IPS DF 6.9 (cell line): ENCODE data around the gene TJP2.

ENCODE experiments used
- DNase-seq: peaks from one replicate; pipeline ENCODE4 v3.0.0-alpha.2; 2013; ENCODE audit warnings: low read depth, low spot score
- H3K27ac ChIP-seq: one replicate; pipeline ENCODE4 v1.5.1; 2013; ENCODE audit warnings: low read length, control low read depth
- H3K27me3 ChIP-seq: 2 replicates; pipeline ENCODE4 v1.6.1; 2013; ENCODE audit warnings: mild to moderate bottlenecking, low read length; ENCODE audit not compliant: control insufficient read depth, insufficient read depth
- H3K36me3 ChIP-seq: 2 replicates; pipeline ENCODE4 v1.6.1; 2013; ENCODE audit warnings: low read length; ENCODE audit not compliant: control insufficient read depth, insufficient read depth
- H3K4me1 ChIP-seq: 2 replicates; pipeline ENCODE4 v1.6.1; 2013; ENCODE audit warnings: low read length; ENCODE audit not compliant: control insufficient read depth, insufficient read depth
- H3K4me3 ChIP-seq: 2 replicates; pipeline ENCODE4 v1.5.1; 2013; ENCODE audit warnings: mild to moderate bottlenecking, low read length
- H3K9me3 ChIP-seq: 2 replicates; pipeline ENCODE4 v1.6.1; 2013; ENCODE audit warnings: low read length, inconsistent platforms; ENCODE audit not compliant: control insufficient read depth, insufficient read depth
- WGBS: extraction: QIAGEN DNeasy Blood & Tissue Kit; methylation state at CpG from one replicate; pipeline ENCODE4 v1.1.7; 2013; ENCODE audit warnings: mixed read lengths, missing lambda C conversion rate; ENCODE audit not compliant: insufficient read length, insufficient coverage; 5-methylcytosine and 5-hydroxymethylcytosine counted together

TJP2 gene

DNA sequence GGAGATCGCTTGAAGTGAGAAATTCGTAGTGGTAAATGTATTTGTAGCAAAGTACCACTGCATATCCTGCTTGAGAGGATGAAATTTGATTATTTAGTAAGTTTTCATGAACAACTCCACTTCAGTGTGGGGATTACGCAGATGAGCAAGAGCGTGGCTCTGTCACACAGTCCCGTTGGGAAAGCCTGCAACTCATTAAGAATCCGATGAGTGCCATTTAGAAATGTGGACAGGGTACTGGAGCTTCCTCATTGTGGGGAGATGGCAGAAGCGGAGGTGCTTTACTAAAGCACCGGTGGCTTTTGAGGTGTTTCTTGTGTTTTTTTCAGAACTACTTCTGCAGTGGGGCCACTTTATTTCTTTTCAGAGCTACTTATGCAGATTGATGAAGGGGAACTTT, 1.4 kb downstream of the TJP2 start:
- Histone ChIP-seq H3K4me3 (no peak overlapping the region), H3K36me3 (no peaks in the 10 kb centered on the region; the same call in 1 of the 2 replicates), H3K27ac (no peak overlapping the region), H3K4me1 (peaks cover 3% of the 10 kb centered on the region; the same call in 1 of the 2 replicates), H3K9me3 (no peaks in the 10 kb centered on the region), H3K27me3 (no peaks in the 10 kb centered on the region)
- DNase-seq: no peak
- no CpG with 5 or more reads among the region's 8 CpGs for WGBS

DNA sequence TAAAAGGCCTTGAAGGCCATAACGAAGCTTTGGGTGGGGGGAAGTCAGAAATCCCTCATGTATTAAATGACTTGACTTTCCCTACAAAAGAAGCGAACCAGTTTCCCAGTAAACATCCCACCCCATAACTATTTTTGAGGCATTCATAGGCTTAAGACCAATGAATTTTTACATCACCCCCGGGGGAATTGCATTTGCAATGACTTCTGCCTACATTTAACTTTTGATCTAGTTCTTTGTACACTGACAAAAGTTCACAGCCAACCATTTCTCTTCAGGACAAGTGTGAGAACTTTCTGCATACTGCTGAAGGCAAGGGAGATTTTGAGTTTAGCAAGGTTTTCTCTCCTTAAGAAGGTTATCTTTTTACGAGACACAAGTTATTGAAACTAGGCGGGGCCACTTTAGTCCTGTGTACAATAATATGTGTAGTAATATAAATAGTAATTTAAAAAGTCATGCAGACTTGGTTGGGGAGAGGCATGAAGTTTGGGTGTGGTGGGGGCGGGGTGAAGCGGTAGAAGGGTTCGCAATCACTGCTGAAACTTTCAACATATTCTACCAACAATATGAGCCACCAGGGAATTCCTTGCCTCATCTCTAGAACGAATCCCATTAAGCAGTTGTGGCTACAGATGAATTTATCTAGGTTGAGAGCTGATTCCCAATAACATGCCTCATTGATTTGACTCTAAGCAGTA, 2.5 kb downstream of the TJP2 start:
- DNase-seq: no peak
- 100% methylated on average over 1 of the region's 9 CpGs for WGBS
- H3K27ac ChIP-seq: no peak overlapping the region
- H3K36me3 ChIP-seq: no peaks in the 10 kb centered on the region; the same call in 1 of the 2 replicates
- no peaks in the 10 kb centered on the region for H3K9me3 ChIP-seq
- H3K27me3 ChIP-seq: no peaks in the 10 kb centered on the region
- H3K4me1 ChIP-seq: 0 out of 2 replicates have a peak, but pooled peaks cover 3% of the 10 kb centered on the region
- no peak overlapping the region for H3K4me3 ChIP-seq

DNA sequence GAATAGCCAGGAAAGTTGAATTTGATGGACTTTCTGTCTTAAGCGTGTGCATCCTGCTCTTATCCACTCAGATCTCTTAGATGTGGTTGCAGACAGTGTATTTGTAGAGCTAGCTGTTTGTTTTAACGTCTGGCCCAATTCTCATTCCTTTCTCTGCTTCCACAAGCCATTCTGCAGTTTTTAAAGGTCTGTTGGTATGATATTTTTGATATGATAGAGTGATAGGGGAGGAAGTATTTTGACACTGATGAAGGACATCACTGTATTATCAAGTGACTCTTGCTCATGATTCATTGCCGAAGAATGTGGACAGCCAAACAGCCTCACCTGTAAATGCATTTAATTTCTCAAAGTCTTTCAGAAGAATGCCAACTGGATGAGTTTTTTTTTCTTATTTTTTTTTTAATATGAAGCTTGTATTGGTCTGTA, 4.5 kb downstream of the TJP2 start:
- 0 out of 2 replicates have a peak, but pooled peaks cover 3% of the 10 kb centered on the region for H3K4me1 ChIP-seq
- H3K27me3 ChIP-seq: no peaks in the 10 kb centered on the region
- no peak for DNase-seq
- H3K36me3 ChIP-seq: no peaks in the 10 kb centered on the region; the same call in 1 of the 2 replicates
- H3K9me3 ChIP-seq: no peaks in the 10 kb centered on the region
- no peak overlapping the region for H3K4me3 ChIP-seq
- H3K27ac ChIP-seq: no peak overlapping the region
- WGBS: no CpG with 5 or more reads among the region's 3 CpGs

DNA sequence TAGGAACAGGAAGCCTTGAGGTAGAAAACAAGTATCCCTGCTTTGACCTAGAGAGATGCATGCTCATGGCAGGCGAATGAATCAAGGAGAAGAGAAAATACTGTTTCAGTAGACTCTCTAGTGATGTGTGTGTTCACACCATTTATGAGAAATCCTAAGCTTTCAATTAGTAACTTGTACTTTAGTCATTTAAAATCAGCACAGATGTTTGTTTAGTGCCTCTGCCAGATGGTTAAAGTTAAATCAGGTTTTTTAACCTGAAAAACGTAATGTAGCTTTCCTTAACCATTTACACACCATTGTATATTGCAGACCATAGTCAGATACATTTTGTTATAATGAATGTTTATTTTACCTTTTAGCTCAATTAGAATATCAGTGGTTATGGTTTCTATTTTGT, 5.0 kb downstream of the TJP2 start:
- Histone ChIP-seq H3K36me3 (no peaks in the 10 kb centered on the region), H3K9me3 (no peaks in the 10 kb centered on the region), H3K4me3 (no peak overlapping the region), H3K27me3 (no peaks in the 10 kb centered on the region), H3K4me1 (0 out of 2 replicates have a peak, but pooled peaks cover 3% of the 10 kb centered on the region), H3K27ac (no peak overlapping the region)
- WGBS: no CpG with 5 or more reads among the region's 2 CpGs
- no peak for DNase-seq

DNA sequence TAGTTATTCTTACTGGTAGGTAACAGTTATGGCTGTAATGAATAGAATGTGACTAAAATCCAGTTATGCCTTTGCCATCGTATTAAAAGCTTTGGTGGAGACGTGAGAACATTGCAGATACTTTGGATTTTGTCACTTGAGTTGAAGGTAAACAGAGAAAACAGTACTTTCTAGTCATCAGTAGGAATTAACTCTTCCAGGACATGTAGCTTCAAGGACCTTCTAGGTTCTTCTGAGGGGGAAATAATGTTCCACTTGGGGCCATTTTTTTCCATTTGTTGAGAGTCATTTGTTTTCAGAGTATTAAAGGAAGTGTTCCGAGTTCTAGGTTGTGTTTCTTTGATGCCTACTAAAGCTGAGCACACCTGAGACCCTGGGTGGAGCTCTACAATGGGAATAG, 6.1 kb downstream of the TJP2 start:
- 0 out of 2 replicates have a peak, but pooled peaks cover 2% of the 10 kb centered on the region for H3K4me1 ChIP-seq
- H3K9me3 ChIP-seq: no peaks in the 10 kb centered on the region
- no peak overlapping the region for H3K27ac ChIP-seq
- DNase-seq: no peak
- H3K4me3 ChIP-seq: no peak overlapping the region
- no peaks in the 10 kb centered on the region for H3K27me3 ChIP-seq
- H3K36me3 ChIP-seq: no peaks in the 10 kb centered on the region
- WGBS: no CpG with 5 or more reads among the region's 3 CpGs

DNA sequence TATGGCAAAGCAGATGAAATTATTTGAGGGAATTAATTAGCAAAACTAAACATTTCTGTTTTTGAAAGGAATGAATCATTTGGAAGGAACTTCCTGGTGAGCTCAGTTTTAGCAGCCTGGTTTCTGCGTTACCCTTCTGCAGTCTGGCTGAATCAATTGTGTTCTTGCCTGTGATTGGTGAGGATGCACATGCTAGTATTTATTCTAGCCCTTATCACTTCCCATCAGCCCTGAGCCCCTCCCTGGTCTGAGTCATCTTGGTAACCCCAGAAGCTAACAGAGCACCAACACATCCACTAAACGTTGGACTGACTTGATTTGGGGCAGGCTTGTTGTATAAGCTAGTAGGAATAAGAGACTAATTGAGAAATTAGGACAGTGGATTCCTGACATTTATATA, 6.6 kb downstream of the TJP2 start:
- H3K4me1 ChIP-seq: no peaks in the 10 kb centered on the region
- H3K27me3 ChIP-seq: no peaks in the 10 kb centered on the region
- no peak for DNase-seq
- no peaks in the 10 kb centered on the region for H3K9me3 ChIP-seq
- H3K27ac ChIP-seq: no peak overlapping the region
- no peaks in the 10 kb centered on the region for H3K36me3 ChIP-seq
- WGBS: no CpG with 5 or more reads among the region's 2 CpGs
- H3K4me3 ChIP-seq: no peak overlapping the region

DNA sequence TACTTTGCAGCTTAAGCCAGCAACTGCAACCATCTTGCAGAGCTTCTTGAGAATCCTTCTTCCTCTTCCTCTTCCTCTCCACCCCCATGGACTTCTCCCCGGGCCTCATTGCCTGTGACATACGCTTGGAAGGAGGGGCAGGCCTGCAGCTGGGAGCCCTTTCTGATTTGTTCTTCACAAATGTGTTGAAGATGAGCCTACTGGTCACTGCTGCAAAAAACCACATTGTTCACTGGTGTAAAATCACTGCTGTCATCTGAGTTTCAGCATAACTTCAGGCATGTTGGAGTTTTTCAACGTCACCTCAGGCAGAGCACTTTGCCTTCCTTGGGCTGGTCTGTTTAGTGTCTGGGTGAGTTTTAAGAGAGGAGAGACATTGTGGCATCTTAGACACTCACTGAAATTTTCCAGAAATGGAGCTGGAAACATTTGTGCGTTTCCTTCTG, 7.9 kb downstream of the TJP2 start:
- H3K27ac ChIP-seq: no peak overlapping the region
- no peaks in the 10 kb centered on the region for H3K4me1 ChIP-seq

DNA sequence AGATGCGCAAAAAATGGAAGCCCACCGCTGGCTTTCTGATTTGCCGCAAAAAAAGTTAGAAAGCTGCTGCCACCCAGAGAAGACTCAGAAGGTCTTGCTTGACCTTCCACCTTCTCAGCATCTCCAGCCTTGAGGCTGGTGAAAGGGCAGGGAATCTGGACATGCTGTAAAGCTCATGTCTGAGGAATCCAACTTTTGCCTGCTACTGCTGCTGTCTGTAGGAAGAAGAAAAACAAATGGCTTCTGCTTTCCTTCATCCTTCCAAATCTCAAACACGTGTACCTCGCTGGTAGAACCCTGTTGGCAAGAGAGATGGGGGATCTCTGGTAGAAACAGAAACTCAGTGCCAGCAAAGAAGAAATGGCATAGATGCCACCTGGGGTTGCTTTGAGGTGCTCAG, 10.2 kb downstream of the TJP2 start:
- DNase-seq: no peak
- Histone ChIP-seq H3K27ac (no peak overlapping the region), H3K9me3 (no peaks in the 10 kb centered on the region), H3K4me1 (no peaks in the 10 kb centered on the region), H3K4me3 (no peak overlapping the region), H3K36me3 (no peaks in the 10 kb centered on the region), H3K27me3 (no peaks in the 10 kb centered on the region)
- no CpG with 5 or more reads among the region's 5 CpGs for WGBS

More for the DNA sequence above, 7.9 kb downstream of the TJP2 start:
- Histone ChIP-seq H3K4me3 (no peak overlapping the region), H3K36me3 (no peaks in the 10 kb centered on the region), H3K9me3 (no peaks in the 10 kb centered on the region), H3K27me3 (no peaks in the 10 kb centered on the region)
- WGBS: no CpG with 5 or more reads among the region's 4 CpGs
- no peak for DNase-seq

DNA sequence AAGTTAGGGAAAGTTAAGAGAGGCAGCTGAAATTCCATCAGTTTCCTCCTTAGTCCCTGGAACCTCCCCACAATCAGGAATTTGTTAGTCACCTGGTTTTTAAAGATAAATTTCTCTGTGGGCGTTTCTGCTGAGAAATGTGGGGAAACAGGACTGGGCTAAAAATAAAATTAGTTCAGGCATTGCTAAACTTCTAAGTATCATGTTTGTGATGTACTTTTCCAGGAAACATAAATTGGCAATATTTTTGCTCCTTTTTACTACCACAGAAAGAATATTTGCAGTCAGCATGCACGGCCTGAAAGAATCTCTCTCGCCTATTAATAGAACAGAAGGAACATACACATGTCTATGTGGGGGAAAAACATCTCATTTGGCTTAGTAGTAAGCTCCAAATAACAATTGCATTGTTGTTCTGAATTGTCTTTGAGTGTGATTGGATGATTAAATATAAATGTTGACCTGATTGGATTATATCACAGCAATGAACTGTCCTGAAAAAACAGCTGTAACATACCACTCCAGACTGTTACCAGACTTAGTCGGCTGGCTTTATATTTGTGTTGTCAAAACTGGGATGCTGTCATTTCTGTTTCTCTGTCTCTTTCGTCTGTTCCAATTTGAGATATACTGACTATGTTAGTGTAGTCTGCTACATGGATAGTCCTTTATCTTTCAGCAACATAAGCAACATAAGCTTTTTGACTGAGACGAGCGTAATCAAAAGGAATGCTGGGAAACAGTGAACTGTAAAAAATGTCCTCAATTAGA, 12.9 kb downstream of the TJP2 start:
- H3K4me1 ChIP-seq: no peaks in the 10 kb centered on the region
- H3K36me3 ChIP-seq: no peaks in the 10 kb centered on the region
- H3K27me3 ChIP-seq: no peaks in the 10 kb centered on the region
- no peak overlapping the region for H3K4me3 ChIP-seq
- H3K9me3 ChIP-seq: no peaks in the 10 kb centered on the region
- no peak for DNase-seq
- H3K27ac ChIP-seq: no peak overlapping the region
- no CpG with 5 or more reads among the region's 7 CpGs for WGBS

DNA sequence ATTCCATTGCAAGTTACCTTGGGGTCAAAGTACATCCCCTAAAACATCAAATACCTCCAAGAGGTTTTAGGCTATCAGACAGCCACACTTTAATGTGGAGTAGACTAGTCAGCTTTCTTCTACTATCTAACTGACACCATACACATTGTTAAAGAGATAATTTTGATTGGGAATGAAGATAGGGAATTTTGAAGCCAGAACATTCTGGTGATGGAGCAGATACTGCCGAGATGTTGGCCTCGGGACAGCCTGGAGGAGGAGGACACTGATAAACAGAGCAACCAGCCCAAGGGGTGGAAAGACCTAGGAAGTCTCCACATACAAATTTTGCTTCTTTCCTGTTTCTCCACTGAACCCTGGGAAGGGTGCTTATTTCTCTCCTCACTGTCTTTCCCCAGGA, 14.9 kb downstream of the TJP2 start:
- no peaks in the 10 kb centered on the region for H3K27me3 ChIP-seq
- H3K36me3 ChIP-seq: no peaks in the 10 kb centered on the region
- no peaks in the 10 kb centered on the region for H3K4me1 ChIP-seq
- no peak overlapping the region for H3K4me3 ChIP-seq
- H3K27ac ChIP-seq: no peak overlapping the region
- H3K9me3 ChIP-seq: no peaks in the 10 kb centered on the region
- no peak for DNase-seq
- WGBS: no CpG with 5 or more reads among the region's 2 CpGs
